Naive B cell (primary cell): Measurements from ENCODE around the gene STARD7. TPM values are rescaled to one million over a fixed set of nuclear protein-coding genes. Genes with fewer than 3 reads are reported as not detected.
"Not testable (repeated sequence)": the region's sequence is repeated elsewhere in the genome, so short reads cannot be mapped to it uniquely, and the experiment has no call there.

Experiments
- ATAC-seq, 2 donors: fragments of 150-1000 bp; cut with Tn5 transposase; 2 replicates each; pipeline ENCODE4 v1.10.0; 2021; ENCODE audit warnings: low read depth in 2 of 2, mild to moderate bottlenecking in 2 of 2, moderate library complexity in 2 of 2
- DNase-seq: peaks from one replicate; pipeline ENCODE4 v3.0.0; 2022
- H3K27ac Mint-ChIP-seq, 6 donors: one replicate each; pipeline ENCODE4 v1.8.0; 2020 to 2022; ENCODE audit warnings: mild to moderate bottlenecking in 6 of 6, mixed read lengths in 6 of 6, moderate library complexity in 5 of 6, inconsistent platforms in 2 of 6
- H3K27me3 Mint-ChIP-seq, 3 donors: one replicate each; pipeline ENCODE4 v1.8.0; 2021 to 2022; ENCODE audit warnings: mixed read lengths in 3 of 3, mild to moderate bottlenecking in 1 of 3
- H3K36me3 Mint-ChIP-seq, 2 donors: one replicate each; pipeline ENCODE4 v1.8.0; 2020 to 2022; ENCODE audit warnings: mixed read lengths in 2 of 2, inconsistent platforms in 1 of 2, mild to moderate bottlenecking in 1 of 2
- H3K4me1 Mint-ChIP-seq, 3 donors: one replicate each; pipeline ENCODE4 v1.8.0; 2020 to 2022; ENCODE audit warnings: mixed read lengths in 3 of 3, inconsistent platforms in 1 of 3, mild to moderate bottlenecking in 1 of 3, moderate library complexity in 1 of 3
- H3K4me3 Mint-ChIP-seq, 8 donors: one replicate each; pipeline ENCODE4 v1.8.0; 2020 to 2022; ENCODE audit warnings: mild to moderate bottlenecking in 8 of 8, mixed read lengths in 8 of 8, moderate library complexity in 8 of 8, inconsistent platforms in 2 of 8
- H3K9me3 Mint-ChIP-seq, 7 donors: one replicate each; pipeline ENCODE4 v1.8.0; 2020 to 2022; ENCODE audit warnings: mixed read lengths in 7 of 7, mild to moderate bottlenecking in 5 of 7, inconsistent platforms in 2 of 7, moderate library complexity in 1 of 7
- polyA plus RNA-seq, 6 donors: library from polyadenylated mRNA; unstranded; fragments of 300-500 nt; fragmentation: Illumina TruSeq; gene quantifications; one replicate each; pipeline ENCODE4 v1.2.3, GENCODE V29; 2021; ENCODE audit warnings: low read depth in 6 of 6

Gene STARD7
- polyA plus RNA-seq, 6 donors from 2014 or later = 219 to 401 (median 239) TPM

DNA sequence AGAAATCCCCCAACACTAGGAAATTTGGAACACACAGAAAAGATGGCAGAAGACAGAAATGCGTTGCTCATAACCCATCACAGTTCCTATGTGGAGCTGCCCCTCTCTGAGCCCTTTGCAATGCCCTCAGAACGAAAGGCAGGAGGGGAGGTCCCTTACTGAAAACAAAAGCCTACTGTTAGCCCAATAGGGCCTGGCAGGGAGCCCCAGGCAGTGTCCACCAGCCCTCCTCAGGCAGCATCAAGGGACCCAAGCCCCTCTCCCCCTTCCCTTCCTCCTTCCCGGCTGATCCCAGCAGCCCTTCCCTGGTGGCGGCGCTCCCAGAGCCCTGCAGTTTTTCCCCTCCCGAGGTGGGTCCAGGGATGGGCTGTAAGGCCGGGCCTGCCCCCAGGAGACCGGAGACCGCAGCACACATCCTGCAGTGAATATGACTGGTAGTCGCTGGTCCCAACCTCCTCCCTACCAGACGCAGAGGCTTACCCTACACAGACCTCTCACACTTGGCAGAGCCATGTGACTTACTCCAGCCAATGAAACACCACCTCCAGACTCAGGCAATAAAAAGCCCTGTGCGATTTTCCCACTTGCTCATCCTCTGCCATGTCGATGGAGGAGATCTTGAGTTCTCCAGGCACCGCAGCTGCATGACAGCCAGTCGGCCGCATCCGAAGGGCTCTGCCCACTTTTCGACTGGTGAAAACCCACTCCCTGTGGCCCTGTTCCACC lies 44.0 kb downstream of the STARD7 start:
- Mint-ChIP-seq H3K27me3 (no peaks in the 10 kb centered on the region), H3K27ac (peak overlapping the region; percentile 94 to 98 (median 97)), H3K4me1 (peaks cover 29 to 40% (median 38%) of the 10 kb centered on the region in 3 donors), H3K4me3 (peak overlapping the region in 7 of 8 donors; percentile 47 to 84 (median 66)), H3K9me3 (peaks cover 0 to 5% (median 0%) of the 10 kb centered on the region in 7 donors), H3K36me3 (no peaks in the 10 kb centered on the region)
- ATAC-seq (peak; percentile 27 to 49), DNase-seq (no peak)

DNA sequence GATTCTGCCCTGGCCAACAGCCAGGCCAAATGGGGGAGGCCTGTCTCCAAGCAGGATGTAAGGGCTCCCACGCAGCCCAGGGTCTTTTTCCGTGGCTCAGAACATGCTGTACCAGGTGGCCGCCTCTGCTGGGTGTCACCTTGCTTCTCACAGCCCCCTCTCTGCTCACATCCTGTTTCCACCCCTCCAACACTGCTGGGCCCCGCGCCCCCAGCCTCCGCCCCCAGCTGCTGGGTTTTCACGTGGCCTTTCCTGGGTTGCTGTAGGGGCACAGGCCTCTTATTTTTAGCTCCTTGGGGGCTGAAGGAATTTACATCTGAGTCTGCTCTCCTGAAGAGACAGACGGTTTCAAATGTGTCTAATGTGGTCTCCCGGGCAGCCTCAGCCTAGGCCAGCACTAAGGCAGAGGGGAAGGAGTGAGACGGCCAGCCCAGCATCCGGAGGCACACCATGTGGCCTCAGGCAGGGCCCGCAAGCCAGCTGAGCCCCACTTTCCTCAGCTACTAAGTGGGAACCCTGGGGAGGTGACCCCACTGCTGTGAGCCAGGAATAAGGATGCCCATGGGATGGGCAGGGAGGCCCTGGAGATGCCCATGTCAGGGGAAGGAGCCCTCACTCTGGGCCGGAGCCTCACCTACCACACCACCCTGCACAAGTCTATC lies 44.7 kb downstream of the STARD7 start:
- DNase-seq (peak; percentile 75), ATAC-seq (peak; percentile 93)
- Mint-ChIP-seq H3K9me3 (peaks cover 0 to 5% (median 0%) of the 10 kb centered on the region in 7 donors), H3K4me3 (peak overlapping the region in 6 of 8 donors; percentile 63 to 84 (median 68)), H3K27ac (peak overlapping the region; percentile 94 to 98 (median 97)), H3K4me1 (peaks cover 36 to 48% (median 45%) of the 10 kb centered on the region in 3 donors), H3K36me3 (no peaks in the 10 kb centered on the region), H3K27me3 (no peaks in the 10 kb centered on the region)

GRCh38 chr2:96163415-96163767 lies 45.2 kb downstream of the STARD7 start:
- DNase-seq (no peak), ATAC-seq (no peak)
- no peaks in the 10 kb centered on the region for H3K36me3 Mint-ChIP-seq
- H3K9me3 Mint-ChIP-seq = peaks cover 0 to 5% (median 0%) of the 10 kb centered on the region in 7 donors
- H3K27me3 Mint-ChIP-seq = no peaks in the 10 kb centered on the region
- H3K4me3 Mint-ChIP-seq = peak overlapping the region in 6 of 8 donors; percentile 22 to 84 (median 68)
- H3K27ac Mint-ChIP-seq = peak overlapping the region; percentile 94 to 98 (median 97)
- H3K4me1 Mint-ChIP-seq = peaks cover 37 to 50% (median 50%) of the 10 kb centered on the region in 3 donors

GRCh38 chr2:96161898-96162297 lies 46.7 kb downstream of the STARD7 start:
- peak overlapping the region in 3 of 6 donors; percentile 69 to 94 (median 76) for H3K27ac Mint-ChIP-seq
- ATAC-seq = no peak
- no peak for DNase-seq
- H3K27me3 Mint-ChIP-seq = no peaks in the 10 kb centered on the region
- no peaks in the 10 kb centered on the region for H3K36me3 Mint-ChIP-seq
- H3K4me1 Mint-ChIP-seq = peaks cover 48 to 65% (median 65%) of the 10 kb centered on the region in 3 donors
- no peak overlapping the region for H3K4me3 Mint-ChIP-seq
- peaks cover 0 to 5% (median 0%) of the 10 kb centered on the region in 7 donors for H3K9me3 Mint-ChIP-seq

DNA sequence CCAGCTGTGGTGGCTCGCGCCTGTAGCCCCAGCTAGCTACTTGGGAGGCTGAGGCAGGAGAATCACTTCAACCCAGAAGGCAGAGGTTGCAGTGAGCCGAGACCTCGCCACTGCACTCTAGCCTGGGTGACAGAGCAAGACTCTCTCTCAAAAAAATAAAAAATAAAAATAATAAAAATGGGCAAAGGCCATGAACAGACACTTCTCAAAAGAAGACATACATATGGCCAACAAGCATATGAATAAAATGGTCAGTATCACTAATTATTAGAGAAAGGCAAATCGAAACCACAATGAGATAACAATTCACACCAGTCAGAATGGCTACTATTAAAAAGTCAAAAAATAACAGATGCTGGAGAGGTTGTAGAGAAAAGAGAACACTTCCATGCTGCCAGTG lies 48.3 kb downstream of the STARD7 start:
- H3K4me1 Mint-ChIP-seq = peaks cover 60 to 80% (median 78%) of the 10 kb centered on the region in 3 donors
- H3K4me3 Mint-ChIP-seq, H3K9me3 Mint-ChIP-seq, H3K27ac Mint-ChIP-seq, H3K36me3 Mint-ChIP-seq, H3K27me3 Mint-ChIP-seq, DNase-seq, ATAC-seq: not testable (repeated sequence)

DNA sequence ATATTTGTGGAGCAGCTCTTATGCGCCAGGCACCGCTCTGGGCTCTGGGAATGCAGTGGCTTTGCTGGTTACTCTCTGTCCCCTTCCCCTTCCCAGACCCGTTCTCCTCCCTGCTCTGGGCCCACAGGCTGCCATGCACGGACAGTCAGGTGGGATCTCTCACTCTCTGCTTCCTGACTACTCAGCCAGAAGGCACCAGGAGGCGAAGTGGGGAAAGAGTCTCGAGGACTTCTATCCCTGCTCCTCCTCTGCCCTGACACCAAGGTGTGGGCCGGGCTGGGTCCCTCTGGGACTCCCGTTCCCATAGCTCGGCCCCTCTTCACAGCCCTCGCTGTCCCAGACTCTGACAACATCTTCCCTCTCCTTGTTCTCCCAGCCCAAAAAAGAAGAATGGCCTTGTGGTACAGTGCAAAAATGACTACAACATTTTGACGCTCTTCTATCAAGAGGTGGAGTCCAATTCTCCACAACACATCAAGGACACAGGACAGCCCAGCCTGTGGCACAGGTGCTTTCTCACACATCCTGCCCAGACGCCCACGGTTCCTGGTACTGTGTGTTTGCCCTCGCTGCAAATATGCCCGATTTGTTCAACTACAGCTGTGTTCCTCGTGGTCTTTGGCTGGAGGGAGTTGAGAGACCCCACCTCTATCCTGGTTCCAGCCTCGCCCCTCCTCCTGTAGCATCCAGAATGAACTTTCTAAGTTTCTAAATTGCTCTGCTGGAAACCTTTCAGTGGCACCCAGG lies 49.4 kb downstream of the STARD7 start:
- ATAC-seq = no peak
- peak overlapping the region in 5 of 6 donors; percentile 21 to 89 (median 67) for H3K27ac Mint-ChIP-seq
- no peak for DNase-seq

GRCh38 chr2:96158554-96158940 lies 50.1 kb downstream of the STARD7 start:
- Mint-ChIP-seq H3K27me3 (no peaks in the 10 kb centered on the region), H3K27ac (peak overlapping the region in 2 of 6 donors; percentile 84 to 89), H3K4me3 (peak overlapping the region in 4 of 8 donors; percentile 13 to 71 (median 67)), H3K36me3 (no peaks in the 10 kb centered on the region), H3K4me1 (peaks cover 47 to 76% (median 75%) of the 10 kb centered on the region in 3 donors), H3K9me3 (peaks cover 0 to 5% (median 0%) of the 10 kb centered on the region in 7 donors)
- DNase-seq (no peak), ATAC-seq (no peak)

More for the DNA sequence above, 49.4 kb downstream of the STARD7 start:
- Mint-ChIP-seq H3K4me1 (peaks cover 51 to 80% (median 79%) of the 10 kb centered on the region in 3 donors), H3K9me3 (peaks cover 0 to 5% (median 0%) of the 10 kb centered on the region in 7 donors), H3K27me3 (no peaks in the 10 kb centered on the region), H3K36me3 (no peaks in the 10 kb centered on the region), H3K4me3 (peak overlapping the region in 5 of 8 donors; percentile 13 to 71 (median 54))

DNA sequence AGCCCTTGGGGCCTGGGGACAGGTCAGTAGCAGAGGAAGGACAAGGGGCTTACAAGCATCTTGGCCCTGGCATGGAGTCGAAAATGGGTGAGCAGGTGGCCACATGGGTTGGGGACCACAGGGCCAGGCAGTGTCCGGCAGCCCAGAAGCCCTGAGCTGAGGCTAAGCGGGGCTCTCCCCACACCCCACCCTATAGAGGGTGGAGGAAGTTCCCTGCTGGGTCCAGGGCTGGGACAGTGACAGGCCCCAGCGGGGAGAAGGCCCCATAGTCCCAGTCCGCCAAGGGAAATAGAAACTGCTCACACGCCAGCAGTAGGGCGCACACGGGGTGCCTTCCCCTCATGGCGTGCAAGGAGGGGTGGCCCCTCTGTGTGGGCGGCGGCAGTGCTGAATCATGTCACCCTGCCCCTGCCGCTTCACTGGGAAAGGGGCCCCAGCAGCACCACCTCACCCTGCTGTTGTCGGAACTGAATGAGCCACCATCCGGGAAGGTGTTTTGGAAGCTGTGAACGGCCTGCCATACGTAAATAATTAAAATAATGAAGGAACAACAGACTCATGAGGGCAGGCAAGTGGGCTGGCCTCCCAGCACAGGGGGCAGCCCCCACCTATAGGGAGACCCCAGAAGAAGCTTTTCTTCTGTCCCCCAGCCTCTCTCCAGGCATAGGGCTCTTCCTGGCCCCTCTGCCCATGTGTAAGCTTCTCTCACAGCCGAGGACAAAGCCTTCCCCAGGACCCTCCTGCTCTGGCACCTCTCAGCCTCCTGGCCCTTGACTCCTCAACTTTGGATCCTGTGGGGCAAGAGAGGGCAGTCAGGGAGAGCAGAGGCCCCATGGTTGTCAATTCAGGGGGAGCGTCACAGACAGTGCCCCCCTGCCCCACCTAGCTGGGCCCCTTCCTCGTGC lies 50.7 kb downstream of the STARD7 start:
- Mint-ChIP-seq H3K36me3 (no peaks in the 10 kb centered on the region), H3K27me3 (no peaks in the 10 kb centered on the region), H3K4me1 (peaks cover 45 to 78% (median 72%) of the 10 kb centered on the region in 3 donors), H3K27ac (peak overlapping the region; percentile 7 to 92 (median 82)), H3K9me3 (peaks cover 0 to 5% (median 0%) of the 10 kb centered on the region in 7 donors), H3K4me3 (peak overlapping the region; percentile 8 to 74 (median 67))
- ATAC-seq = peak; percentile 87 to 90
- DNase-seq = peak; percentile 72

DNA sequence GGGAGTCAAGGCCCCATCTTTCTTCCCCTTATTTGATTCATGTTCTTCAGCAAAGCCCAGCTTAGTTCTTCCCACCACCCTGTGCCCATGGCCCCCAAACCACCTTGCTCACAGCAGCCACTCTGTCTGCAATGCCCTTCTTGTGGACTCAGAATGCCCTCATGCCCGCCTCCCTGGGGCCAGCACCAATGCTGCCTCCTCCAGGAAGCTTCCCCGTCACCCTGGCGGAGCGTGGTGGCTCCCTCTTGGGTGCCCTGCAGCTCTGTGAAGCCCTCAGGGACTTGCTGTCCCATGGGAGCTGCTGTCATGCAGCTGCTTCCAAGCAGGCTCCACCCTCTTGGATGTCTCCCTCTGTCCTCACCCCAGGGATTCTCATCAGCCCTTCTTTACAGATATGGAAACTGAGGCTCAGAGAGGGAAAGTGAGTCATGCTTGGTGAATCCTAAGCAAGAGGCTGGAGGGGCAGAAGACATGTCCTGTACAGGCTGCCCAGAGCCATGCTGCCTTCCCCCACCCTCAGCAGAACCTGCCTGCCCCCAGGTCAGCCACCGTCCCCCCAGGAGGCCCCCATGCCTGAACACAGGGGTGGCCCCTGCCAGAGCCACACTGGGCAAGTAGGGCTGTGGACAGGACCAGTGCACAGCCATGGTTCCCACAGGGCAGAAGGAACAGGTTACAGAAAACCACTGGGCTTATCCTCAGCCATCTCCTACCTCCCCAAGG lies 51.5 kb downstream of the STARD7 start:
- Mint-ChIP-seq H3K27me3 (no peaks in the 10 kb centered on the region), H3K4me1 (peaks cover 41 to 77% (median 66%) of the 10 kb centered on the region in 3 donors), H3K9me3 (peaks cover 0 to 5% (median 0%) of the 10 kb centered on the region in 7 donors), H3K27ac (peak overlapping the region in 5 of 6 donors; percentile 67 to 93 (median 91)), H3K4me3 (peak overlapping the region in 7 of 8 donors; percentile 42 to 74 (median 65)), H3K36me3 (no peaks in the 10 kb centered on the region)
- ATAC-seq (peak; percentile 59 to 67), DNase-seq (peak; percentile 55)

DNA sequence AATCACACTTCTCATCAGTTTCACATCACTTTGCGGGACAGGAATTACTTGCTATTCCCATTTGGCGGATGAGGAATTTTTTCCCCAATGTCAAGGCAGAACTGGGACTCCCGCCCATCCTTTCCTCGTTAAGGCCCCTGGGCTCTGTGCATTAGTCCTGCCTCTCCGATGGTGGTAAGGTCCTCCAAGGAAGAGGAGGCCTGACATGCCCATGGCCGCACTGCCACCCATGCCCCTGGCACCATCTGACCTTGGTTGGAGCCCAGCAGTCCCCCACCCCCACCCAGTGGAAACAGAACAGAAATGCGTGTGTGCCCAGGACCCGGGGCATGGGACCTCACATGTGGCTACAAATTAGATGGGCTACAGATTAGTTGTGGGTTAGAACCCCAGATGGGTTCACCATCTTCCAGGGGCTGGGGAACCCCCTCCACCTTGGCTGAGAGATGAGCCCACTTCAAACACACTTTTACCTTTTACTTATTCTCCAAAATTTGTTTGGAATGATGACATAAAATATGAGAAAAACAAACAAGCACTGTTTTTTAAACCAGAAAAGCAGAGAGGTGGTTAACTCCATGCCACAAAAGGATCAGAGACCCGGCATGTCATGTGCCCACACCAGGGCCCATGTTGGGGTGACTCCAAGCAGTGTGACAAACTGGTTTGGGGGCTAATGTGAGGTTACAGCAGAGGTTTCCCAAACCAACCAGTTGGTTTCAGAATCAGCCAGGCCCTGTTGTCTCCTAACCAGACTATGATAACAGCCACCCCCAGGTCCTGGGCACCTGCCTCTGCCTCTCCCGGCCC lies 52.4 kb downstream of the STARD7 start:
- Mint-ChIP-seq H3K27me3 (no peaks in the 10 kb centered on the region), H3K9me3 (peaks cover 0 to 5% (median 0%) of the 10 kb centered on the region in 7 donors), H3K36me3 (no peaks in the 10 kb centered on the region), H3K27ac (peak overlapping the region in 4 of 6 donors; percentile 37 to 93 (median 90)), H3K4me3 (peak overlapping the region in 5 of 8 donors; percentile 30 to 66 (median 64)), H3K4me1 (peaks cover 40 to 80% (median 71%) of the 10 kb centered on the region in 3 donors)
- ATAC-seq (no peak), DNase-seq (no peak)
